ENCODE results near the gene CRTAP.
"Not testable (repeated sequence)": the region's sequence is repeated elsewhere in the genome, so short reads cannot be mapped to it uniquely, and the experiment has no call there.

CRTAP gene

DNA sequence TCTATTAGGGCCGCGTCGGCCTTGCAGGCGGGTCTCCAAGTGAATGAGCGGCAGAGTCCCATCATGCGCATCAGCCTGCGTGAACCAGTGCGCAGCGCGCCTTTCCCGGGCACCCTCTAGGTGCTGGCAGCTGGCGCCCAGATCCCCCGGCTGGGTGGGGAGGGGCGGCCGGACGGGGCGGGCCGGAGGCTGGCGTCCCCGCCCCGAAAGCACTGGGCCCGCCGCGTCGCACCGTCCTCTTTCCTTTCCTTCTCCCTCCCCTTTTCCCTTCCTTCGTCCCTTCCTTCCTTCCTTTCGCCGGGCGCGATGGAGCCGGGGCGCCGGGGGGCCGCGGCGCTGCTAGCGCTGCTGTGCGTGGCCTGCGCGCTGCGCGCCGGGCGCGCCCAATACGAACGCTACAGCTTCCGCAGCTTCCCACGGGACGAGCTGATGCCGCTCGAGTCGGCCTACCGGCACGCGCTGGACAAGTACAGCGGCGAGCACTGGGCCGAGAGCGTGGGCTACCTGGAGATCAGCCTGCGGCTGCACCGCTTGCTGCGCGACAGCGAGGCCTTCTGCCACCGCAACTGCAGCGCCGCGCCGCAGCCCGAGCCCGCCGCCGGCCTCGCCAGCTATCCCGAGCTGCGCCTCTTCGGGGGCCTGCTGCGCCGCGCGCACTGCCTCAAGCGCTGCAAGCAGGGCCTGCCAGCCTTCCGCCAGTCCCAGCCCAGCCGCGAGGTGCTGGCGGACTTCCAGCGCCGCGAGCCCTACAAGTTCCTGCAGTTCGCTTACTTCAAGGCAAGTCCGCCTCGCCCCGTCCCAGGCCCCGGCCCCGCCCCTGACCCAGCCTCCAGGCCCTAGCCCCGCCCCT is at the start of gene CRTAP:
Gene CRTAP, plus strand, starts transcription at position 243 of the 850 bp plus-strand sequence. Its CDS starts 64 bp downstream, at position 307.
- peak within 1 kb of the TSS; percentile 85 to 92 for H3K9ac ChIP-seq (ENCODE audit: low read length in 2 of 2)
- H3K9me3 ChIP-seq (ENCODE audit: control insufficient read depth in 2 of 2, low read length in 2 of 2) = no peaks in the 10 kb centered on the region
- H3K27me3 ChIP-seq (ENCODE audit: control insufficient read depth in 1 of 2, insufficient read depth in 2 of 2, low read length in 2 of 2) = no peaks in the 10 kb centered on the region
- H3K27ac ChIP-seq (ENCODE audit: low read length) = peak within 1 kb of the TSS; percentile 92
- H3K36me3 ChIP-seq (ENCODE audit: control insufficient read depth in 2 of 2, insufficient read depth in 2 of 2, low read length in 2 of 2) = peaks cover 0 to 2% of the 10 kb centered on the region in 2 donors
- peak within 1 kb of the TSS; percentile 86 for H3K4me3 ChIP-seq (ENCODE audit: low read length in 2 of 2)
- H3K4me1 ChIP-seq (ENCODE audit: control insufficient read depth, insufficient read depth, low read length) = peaks cover 16% of the 10 kb centered on the region

GRCh38 chr3:33064929-33065328 is 48.9 kb upstream of the CRTAP start:
- Histone ChIP-seq H3K27me3 (ENCODE audit: control insufficient read depth in 1 of 2, insufficient read depth in 2 of 2, low read length in 2 of 2) (no peaks in the 10 kb centered on the region), H3K27ac (ENCODE audit: low read length) (no peak overlapping the region), H3K4me3 (ENCODE audit: low read length in 2 of 2) (no peak overlapping the region), H3K4me1 (ENCODE audit: control insufficient read depth, insufficient read depth, low read length) (no peaks in the 10 kb centered on the region), H3K9me3 (ENCODE audit: control insufficient read depth in 2 of 2, low read length in 2 of 2) (no peaks in the 10 kb centered on the region), H3K9ac (ENCODE audit: low read length in 2 of 2) (no peak overlapping the region), H3K36me3 (ENCODE audit: control insufficient read depth in 2 of 2, insufficient read depth in 2 of 2, low read length in 2 of 2) (peaks cover 32 to 37% of the 10 kb centered on the region in 2 donors)

DNA sequence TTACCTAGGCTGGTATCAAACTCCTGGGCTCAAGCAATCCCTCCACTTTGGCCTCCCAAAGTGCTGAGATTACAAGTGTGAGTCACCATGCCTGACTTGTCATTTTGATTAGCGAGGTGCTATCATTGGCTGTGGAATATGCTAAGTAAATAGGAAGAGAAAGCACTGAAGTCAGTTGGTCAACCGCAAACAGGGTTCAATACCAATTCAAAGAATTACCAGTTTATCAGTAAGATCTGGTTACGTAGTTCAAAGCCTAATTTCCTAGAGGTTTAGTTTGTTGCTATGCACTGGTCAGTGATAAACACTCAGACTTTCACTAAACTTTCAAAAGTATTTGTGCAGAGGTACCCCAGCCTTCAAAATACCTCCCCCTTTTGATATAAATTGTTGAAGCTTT is 46.3 kb upstream of the CRTAP start:
- no peak overlapping the region for H3K27ac ChIP-seq (ENCODE audit: low read length)
- H3K9me3 ChIP-seq (ENCODE audit: control insufficient read depth in 2 of 2, low read length in 2 of 2) = no peaks in the 10 kb centered on the region
- peaks cover 33 to 34% of the 10 kb centered on the region in 2 donors for H3K36me3 ChIP-seq (ENCODE audit: control insufficient read depth in 2 of 2, insufficient read depth in 2 of 2, low read length in 2 of 2)
- H3K27me3 ChIP-seq (ENCODE audit: control insufficient read depth in 1 of 2, insufficient read depth in 2 of 2, low read length in 2 of 2) = no peaks in the 10 kb centered on the region
- no peak overlapping the region for H3K9ac ChIP-seq (ENCODE audit: low read length in 2 of 2)
- H3K4me1 ChIP-seq (ENCODE audit: control insufficient read depth, insufficient read depth, low read length) = no peaks in the 10 kb centered on the region
- H3K4me3 ChIP-seq (ENCODE audit: low read length in 2 of 2) = no peak overlapping the region

- H3K9ac ChIP-seq (ENCODE audit: low read length in 2 of 2); H3K4me3 ChIP-seq (ENCODE audit: low read length in 2 of 2); H3K4me1 ChIP-seq (ENCODE audit: control insufficient read depth, insufficient read depth, low read length); H3K9me3 ChIP-seq (ENCODE audit: control insufficient read depth in 2 of 2, low read length in 2 of 2); H3K27ac ChIP-seq (ENCODE audit: low read length); H3K27me3 ChIP-seq (ENCODE audit: control insufficient read depth in 1 of 2, insufficient read depth in 2 of 2, low read length in 2 of 2): not testable (repeated sequence)
- H3K36me3 ChIP-seq (ENCODE audit: control insufficient read depth in 2 of 2, insufficient read depth in 2 of 2, low read length in 2 of 2) = peaks cover 26 to 32% of the 10 kb centered on the region in 2 donors
Measured at GRCh38 chr3:33069862-33070261, 44.0 kb upstream of the CRTAP start.

GRCh38 chr3:33071181-33071580 is 42.6 kb upstream of the CRTAP start:
- H3K9me3 ChIP-seq (ENCODE audit: control insufficient read depth in 2 of 2, low read length in 2 of 2) = no peaks in the 10 kb centered on the region
- H3K4me3 ChIP-seq (ENCODE audit: low read length in 2 of 2) = no peak overlapping the region
- H3K27ac ChIP-seq (ENCODE audit: low read length) = no peak overlapping the region
- no peaks in the 10 kb centered on the region for H3K27me3 ChIP-seq (ENCODE audit: control insufficient read depth in 1 of 2, insufficient read depth in 2 of 2, low read length in 2 of 2)
- no peak overlapping the region for H3K9ac ChIP-seq (ENCODE audit: low read length in 2 of 2)
- peaks cover 16 to 24% of the 10 kb centered on the region in 2 donors for H3K36me3 ChIP-seq (ENCODE audit: control insufficient read depth in 2 of 2, insufficient read depth in 2 of 2, low read length in 2 of 2)
- peaks cover 3% of the 10 kb centered on the region for H3K4me1 ChIP-seq (ENCODE audit: control insufficient read depth, insufficient read depth, low read length)

DNA sequence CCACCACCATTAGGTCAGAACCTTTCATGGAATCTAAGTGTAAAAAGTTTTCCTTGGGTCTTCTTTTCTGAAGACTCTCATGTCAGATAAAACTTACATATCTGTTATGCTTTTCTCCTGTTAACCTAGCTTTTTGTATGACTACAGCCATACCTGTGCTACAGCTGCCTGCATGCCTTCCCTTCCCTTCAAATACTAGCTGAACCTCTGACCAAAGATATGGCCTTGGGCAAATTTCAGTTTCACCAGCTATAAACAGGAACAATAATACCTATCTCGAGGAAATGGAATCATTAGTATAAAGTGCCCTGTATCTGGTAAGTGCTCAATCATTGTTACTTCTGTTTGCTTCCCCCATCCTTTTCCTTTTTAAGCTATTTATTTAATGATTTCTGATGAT is 41.9 kb upstream of the CRTAP start:
- H3K36me3 ChIP-seq (ENCODE audit: control insufficient read depth in 2 of 2, insufficient read depth in 2 of 2, low read length in 2 of 2) = peaks cover 15 to 22% of the 10 kb centered on the region in 2 donors

GRCh38 chr3:33074217-33075067 is 39.4 kb upstream of the CRTAP start:
- Histone ChIP-seq H3K27me3 (ENCODE audit: control insufficient read depth in 1 of 2, insufficient read depth in 2 of 2, low read length in 2 of 2) (no peaks in the 10 kb centered on the region), H3K27ac (ENCODE audit: low read length) (no peak overlapping the region), H3K9ac (ENCODE audit: low read length in 2 of 2) (no peak overlapping the region), H3K4me1 (ENCODE audit: control insufficient read depth, insufficient read depth, low read length) (peaks cover 3% of the 10 kb centered on the region), H3K4me3 (ENCODE audit: low read length in 2 of 2) (no peak overlapping the region), H3K9me3 (ENCODE audit: control insufficient read depth in 2 of 2, low read length in 2 of 2) (no peaks in the 10 kb centered on the region), H3K36me3 (ENCODE audit: control insufficient read depth in 2 of 2, insufficient read depth in 2 of 2, low read length in 2 of 2) (peaks cover 8 to 12% of the 10 kb centered on the region in 2 donors)

More for the DNA sequence above, 41.9 kb upstream of the CRTAP start:
- H3K4me3 ChIP-seq (ENCODE audit: low read length in 2 of 2) = no peak overlapping the region
- no peak overlapping the region for H3K27ac ChIP-seq (ENCODE audit: low read length)
- H3K4me1 ChIP-seq (ENCODE audit: control insufficient read depth, insufficient read depth, low read length) = peaks cover 3% of the 10 kb centered on the region
- no peak overlapping the region for H3K9ac ChIP-seq (ENCODE audit: low read length in 2 of 2)
- H3K27me3 ChIP-seq (ENCODE audit: control insufficient read depth in 1 of 2, insufficient read depth in 2 of 2, low read length in 2 of 2) = no peaks in the 10 kb centered on the region
- H3K9me3 ChIP-seq (ENCODE audit: control insufficient read depth in 2 of 2, low read length in 2 of 2) = no peaks in the 10 kb centered on the region

- H3K9ac ChIP-seq (ENCODE audit: low read length in 2 of 2) = no peak overlapping the region
- H3K4me3 ChIP-seq (ENCODE audit: low read length in 2 of 2) = no peak overlapping the region
- peaks cover 3% of the 10 kb centered on the region for H3K4me1 ChIP-seq (ENCODE audit: control insufficient read depth, insufficient read depth, low read length)
- H3K9me3 ChIP-seq (ENCODE audit: control insufficient read depth in 2 of 2, low read length in 2 of 2) = no peaks in the 10 kb centered on the region
- no peak overlapping the region for H3K27ac ChIP-seq (ENCODE audit: low read length)
- peaks cover 6% of the 10 kb centered on the region in 2 donors for H3K36me3 ChIP-seq (ENCODE audit: control insufficient read depth in 2 of 2, insufficient read depth in 2 of 2, low read length in 2 of 2)
- no peaks in the 10 kb centered on the region for H3K27me3 ChIP-seq (ENCODE audit: control insufficient read depth in 1 of 2, insufficient read depth in 2 of 2, low read length in 2 of 2)
Measured at GRCh38 chr3:33075995-33076394, 37.8 kb upstream of the CRTAP start.

GRCh38 chr3:33076952-33077351 is 36.9 kb upstream of the CRTAP start:
- H3K27me3 ChIP-seq (ENCODE audit: control insufficient read depth in 1 of 2, insufficient read depth in 2 of 2, low read length in 2 of 2) = no peaks in the 10 kb centered on the region
- H3K9ac ChIP-seq (ENCODE audit: low read length in 2 of 2) = no peak overlapping the region
- peaks cover 3% of the 10 kb centered on the region for H3K4me1 ChIP-seq (ENCODE audit: control insufficient read depth, insufficient read depth, low read length)
- no peak overlapping the region for H3K4me3 ChIP-seq (ENCODE audit: low read length in 2 of 2)
- peaks cover 3 to 6% of the 10 kb centered on the region in 2 donors for H3K36me3 ChIP-seq (ENCODE audit: control insufficient read depth in 2 of 2, insufficient read depth in 2 of 2, low read length in 2 of 2)
- H3K9me3 ChIP-seq (ENCODE audit: control insufficient read depth in 2 of 2, low read length in 2 of 2) = no peaks in the 10 kb centered on the region
- no peak overlapping the region for H3K27ac ChIP-seq (ENCODE audit: low read length)

DNA sequence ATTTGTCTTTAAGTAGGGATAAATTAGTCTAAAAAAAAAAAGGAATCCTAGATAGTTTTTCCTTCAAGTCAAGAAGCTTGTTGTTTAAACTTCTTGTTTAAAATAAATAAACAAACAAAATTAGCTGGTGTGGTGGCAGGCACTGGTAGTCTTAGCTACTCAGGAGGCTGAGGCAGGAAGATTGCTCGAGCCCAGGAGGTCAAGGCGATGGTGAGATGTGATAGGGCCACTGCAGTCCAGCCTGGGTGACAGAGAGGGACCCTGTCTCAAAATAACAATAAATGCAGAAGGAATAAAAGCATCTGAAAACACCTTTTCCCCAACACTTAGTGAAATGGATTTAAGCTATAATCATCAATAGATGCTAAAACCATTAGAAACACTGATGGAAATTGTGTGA is 35.8 kb upstream of the CRTAP start:
- Histone ChIP-seq H3K4me3 (ENCODE audit: low read length in 2 of 2) (no peak overlapping the region), H3K9ac (ENCODE audit: low read length in 2 of 2) (no peak overlapping the region), H3K27me3 (ENCODE audit: control insufficient read depth in 1 of 2, insufficient read depth in 2 of 2, low read length in 2 of 2) (no peaks in the 10 kb centered on the region), H3K36me3 (ENCODE audit: control insufficient read depth in 2 of 2, insufficient read depth in 2 of 2, low read length in 2 of 2) (no peaks in the 10 kb centered on the region), H3K27ac (ENCODE audit: low read length) (no peak overlapping the region), H3K9me3 (ENCODE audit: control insufficient read depth in 2 of 2, low read length in 2 of 2) (no peaks in the 10 kb centered on the region), H3K4me1 (ENCODE audit: control insufficient read depth, insufficient read depth, low read length) (peaks cover 3% of the 10 kb centered on the region)

Data from stomach smooth muscle (tissue), 2 donors.